Esophagus muscularis mucosa (tissue), 4 donors: ENCODE results near the gene SLC16A1. TPM values are rescaled to one million over a fixed set of nuclear protein-coding genes. Genes with fewer than 3 reads are reported as not detected.
A peak's percentile ranks its signal among the peaks of the same experiment; 100 is the strongest.

Experiments
- DNase-seq: peaks from one replicate; pipeline ENCODE4 v3.0.0-alpha.2; 2017; ENCODE audit errors: extremely low spot score
- H3K27ac ChIP-seq, 4 donors: fragments of 200-600 bp; sonication (generic); replicated peaks in 1 of 4; 1 replicate in 3 of 4; 2 replicates in 1 of 4; pipeline ENCODE4 v1.5.1; 2016 to 2019; ENCODE audit warnings: mild to moderate bottlenecking in 1 of 4
- H3K27me3 ChIP-seq, 4 donors: fragments of 200-600 bp; sonication (generic); one replicate each; pipeline versions ENCODE4 v1.5.1 to v1.6.0; 2016 to 2019
- H3K36me3 ChIP-seq, 4 donors: fragments of 200-600 bp; sonication (generic); one replicate each; pipeline ENCODE4 v1.5.1; 2016 to 2019
- H3K4me1 ChIP-seq, 4 donors: fragments of 200-600 bp; sonication (generic); one replicate each; pipeline ENCODE4 v1.5.1; 2016 to 2019
- H3K4me3 ChIP-seq, 4 donors: fragments of 200-600 bp; sonication (generic); 1 replicate in 2 of 4; 2 replicates in 2 of 4; pipeline ENCODE4 v1.5.1; 2016 to 2019; ENCODE audit warnings: mild to moderate bottlenecking in 4 of 4, moderate library complexity in 1 of 4
- H3K9me3 ChIP-seq, 4 donors: fragments of 200-600 bp; sonication (generic); 1 replicate in 3 of 4; 2 replicates in 1 of 4; pipeline ENCODE4 v1.5.1; 2016 to 2019
- EP300 ChIP-seq: sonication (generic); formaldehyde crosslinking; IDR thresholded peaks from one replicate; pipeline ENCODE4 v1.6.1; 2017; ENCODE audit warnings: antibody characterized with exemption
- POLR2A ChIP-seq: fragments of 450-650 bp; IDR thresholded peaks from one replicate; pipeline ENCODE4 v1.6.1; 2017; ENCODE audit warnings: antibody characterized with exemption, moderate library complexity, mild to moderate bottlenecking, low read depth
- POLR2AphosphoS5 ChIP-seq, 2 donors: sonication (generic); formaldehyde crosslinking; IDR thresholded peaks; one replicate each; pipeline ENCODE4 v1.6.1; 2017; ENCODE audit warnings: antibody characterized with exemption in 2 of 2
- WGBS: methylation state at CpG from one replicate; pipeline ENCODE4 v1.1.5; 2018; 5-methylcytosine and 5-hydroxymethylcytosine counted together
- intact Hi-C: fragments of 100-400 bp; cut with DNase I; formaldehyde crosslinking; loops from one replicate; pipeline ENCODE4 v1.15.1; 2023
- total RNA-seq, 4 donors: library from RNA; depleted of rRNA; stranded (reverse); fragments of >200 nt; gene quantifications; one replicate each; pipeline versions ENCODE4 v1.1.0 to v1.2.1, GENCODE V29; 2016
- TF ChIP-seq, protein P1 (sequence below), 3 experiments: fragments of 200-600 bp in 2 of 3; fragments of 450-650 bp in 1 of 3; sonication (generic) in 2 of 3; IDR thresholded peaks; one replicate each; pipeline ENCODE4 v1.5.1; 2017 to 2019; ENCODE audit warnings: antibody characterized with exemption in 3 of 3, mild to moderate bottlenecking in 2 of 3, moderate library complexity in 1 of 3

Gene SLC16A1
- total RNA-seq, 4 donors from 2014 or later = 29.9 to 40.1 (median 33.7) TPM

DNA sequence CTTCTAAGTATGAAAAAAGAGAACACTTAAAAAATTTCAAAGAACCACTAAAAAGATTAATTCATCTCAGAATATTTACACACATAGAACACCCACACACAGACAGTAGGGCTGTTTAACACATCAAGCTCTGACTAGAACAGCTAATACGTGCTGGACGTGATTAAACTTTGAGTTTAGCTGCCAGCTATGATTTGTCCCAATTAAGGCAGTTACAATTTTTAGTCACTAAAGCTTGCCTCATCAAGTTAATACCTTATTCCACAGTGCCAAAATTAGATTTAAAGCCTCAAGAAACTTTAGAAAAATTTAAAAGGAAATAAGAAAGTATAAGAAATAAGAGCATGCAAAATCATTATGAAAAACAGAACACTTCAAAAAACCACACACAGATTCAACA is 18.9 kb downstream of the SLC16A1 start:
- peak overlapping the region in 1 of 4 donors; percentile 9 for H3K4me3 ChIP-seq

DNA sequence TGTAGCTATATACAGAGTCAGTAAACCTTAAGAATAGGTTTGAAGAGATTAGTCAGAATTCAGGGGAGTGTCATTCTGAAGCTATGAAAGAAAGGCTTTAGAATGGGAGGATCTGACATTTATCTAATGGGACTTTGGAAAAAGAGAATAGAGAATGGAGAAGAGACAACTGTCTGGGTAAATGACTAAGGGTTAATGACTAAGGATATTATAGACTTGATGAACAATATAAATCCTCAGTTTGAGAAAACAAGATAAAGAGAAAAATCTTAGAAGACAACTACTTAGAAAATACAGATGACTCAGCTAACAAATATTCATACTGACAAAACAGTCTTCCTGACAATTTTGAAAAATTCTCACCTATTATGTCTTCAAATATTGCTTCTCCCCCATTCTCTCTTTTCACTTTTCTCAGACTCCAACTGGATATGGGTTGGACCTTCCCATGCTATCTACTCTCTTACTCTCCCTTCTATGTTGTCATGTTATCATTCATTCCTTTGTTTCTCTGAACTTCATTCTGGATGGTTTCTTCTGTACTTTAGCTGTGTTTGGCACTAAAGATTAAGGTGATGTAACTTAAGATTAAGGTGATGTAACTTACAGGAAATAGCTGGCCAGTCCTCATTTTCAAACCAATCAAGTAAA is 20.4 kb downstream of the SLC16A1 start:
- Histone ChIP-seq H3K9me3 (no peaks in the 10 kb centered on the region), H3K27ac (peak overlapping the region in 2 of 4 donors; percentile 20 to 32), H3K36me3 (no peaks in the 10 kb centered on the region), H3K27me3 (no peaks in the 10 kb centered on the region), H3K4me1 (peaks cover 22 to 43% (median 31%) of the 10 kb centered on the region in 4 donors), H3K4me3 (no peak overlapping the region)
- intact Hi-C loops = no loop called here
- TF ChIP-seq, protein P1, sequence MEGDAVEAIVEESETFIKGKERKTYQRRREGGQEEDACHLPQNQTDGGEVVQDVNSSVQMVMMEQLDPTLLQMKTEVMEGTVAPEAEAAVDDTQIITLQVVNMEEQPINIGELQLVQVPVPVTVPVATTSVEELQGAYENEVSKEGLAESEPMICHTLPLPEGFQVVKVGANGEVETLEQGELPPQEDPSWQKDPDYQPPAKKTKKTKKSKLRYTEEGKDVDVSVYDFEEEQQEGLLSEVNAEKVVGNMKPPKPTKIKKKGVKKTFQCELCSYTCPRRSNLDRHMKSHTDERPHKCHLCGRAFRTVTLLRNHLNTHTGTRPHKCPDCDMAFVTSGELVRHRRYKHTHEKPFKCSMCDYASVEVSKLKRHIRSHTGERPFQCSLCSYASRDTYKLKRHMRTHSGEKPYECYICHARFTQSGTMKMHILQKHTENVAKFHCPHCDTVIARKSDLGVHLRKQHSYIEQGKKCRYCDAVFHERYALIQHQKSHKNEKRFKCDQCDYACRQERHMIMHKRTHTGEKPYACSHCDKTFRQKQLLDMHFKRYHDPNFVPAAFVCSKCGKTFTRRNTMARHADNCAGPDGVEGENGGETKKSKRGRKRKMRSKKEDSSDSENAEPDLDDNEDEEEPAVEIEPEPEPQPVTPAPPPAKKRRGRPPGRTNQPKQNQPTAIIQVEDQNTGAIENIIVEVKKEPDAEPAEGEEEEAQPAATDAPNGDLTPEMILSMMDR (IDR thresholded peaks at IDR 0.05) = no peak
- no peak for TF ChIP-seq EP300
- TF ChIP-seq POLR2AphosphoS5 (IDR thresholded peaks at IDR 0.05) = no peak
- no peak for TF ChIP-seq POLR2A
- DNase-seq = no peak

More for the DNA sequence above, 18.9 kb downstream of the SLC16A1 start:
- Histone ChIP-seq H3K27ac (peak overlapping the region; percentile 20 to 55 (median 41)), H3K27me3 (no peaks in the 10 kb centered on the region), H3K4me1 (peaks cover 22 to 43% (median 32%) of the 10 kb centered on the region in 4 donors), H3K36me3 (no peaks in the 10 kb centered on the region), H3K9me3 (no peaks in the 10 kb centered on the region)
- no peak for DNase-seq
- intact Hi-C loops = no loop called here
- TF ChIP-seq EP300 = no peak
- TF ChIP-seq POLR2AphosphoS5 (IDR thresholded peaks at IDR 0.05) = no peak
- no peak for TF ChIP-seq POLR2A
- TF ChIP-seq, protein P1 (IDR thresholded peaks at IDR 0.05) = no peak
- 37% methylated on average over 2 of the region's 2 CpGs for WGBS

DNA sequence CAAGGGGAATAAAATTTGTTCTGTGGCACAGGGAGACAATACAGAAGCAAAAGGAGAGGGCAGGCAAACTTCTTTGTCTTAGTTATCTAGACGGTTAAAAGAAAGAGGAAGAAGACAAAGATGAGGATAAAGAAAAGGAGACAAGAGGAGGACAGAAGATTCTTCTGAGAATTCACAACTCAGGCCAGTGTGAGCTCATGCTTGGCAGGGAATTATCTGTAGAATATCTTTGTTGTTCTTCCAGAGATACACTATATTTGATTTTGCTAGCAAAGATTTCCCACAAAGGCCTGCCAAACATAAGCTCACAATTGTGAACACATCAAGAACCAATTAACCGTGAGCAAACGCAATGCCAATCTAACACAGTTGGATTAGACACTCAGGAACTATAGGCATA is 21.4 kb downstream of the SLC16A1 start:
- DNase-seq = no peak
- H3K9me3 ChIP-seq = no peaks in the 10 kb centered on the region
- TF ChIP-seq POLR2A = no peak
- TF ChIP-seq POLR2AphosphoS5 (IDR thresholded peaks at IDR 0.05) = no peak
- TF ChIP-seq, protein P1 (IDR thresholded peaks at IDR 0.05) = no peak
- no peak for TF ChIP-seq EP300
- no peaks in the 10 kb centered on the region for H3K27me3 ChIP-seq
- H3K27ac ChIP-seq = no peak overlapping the region
- intact Hi-C loops = no loop called here
- WGBS = 63% methylated on average over 3 of the region's 3 CpGs
- peaks cover 24 to 43% (median 31%) of the 10 kb centered on the region in 4 donors for H3K4me1 ChIP-seq
- no peaks in the 10 kb centered on the region for H3K36me3 ChIP-seq
- H3K4me3 ChIP-seq = no peak overlapping the region

DNA sequence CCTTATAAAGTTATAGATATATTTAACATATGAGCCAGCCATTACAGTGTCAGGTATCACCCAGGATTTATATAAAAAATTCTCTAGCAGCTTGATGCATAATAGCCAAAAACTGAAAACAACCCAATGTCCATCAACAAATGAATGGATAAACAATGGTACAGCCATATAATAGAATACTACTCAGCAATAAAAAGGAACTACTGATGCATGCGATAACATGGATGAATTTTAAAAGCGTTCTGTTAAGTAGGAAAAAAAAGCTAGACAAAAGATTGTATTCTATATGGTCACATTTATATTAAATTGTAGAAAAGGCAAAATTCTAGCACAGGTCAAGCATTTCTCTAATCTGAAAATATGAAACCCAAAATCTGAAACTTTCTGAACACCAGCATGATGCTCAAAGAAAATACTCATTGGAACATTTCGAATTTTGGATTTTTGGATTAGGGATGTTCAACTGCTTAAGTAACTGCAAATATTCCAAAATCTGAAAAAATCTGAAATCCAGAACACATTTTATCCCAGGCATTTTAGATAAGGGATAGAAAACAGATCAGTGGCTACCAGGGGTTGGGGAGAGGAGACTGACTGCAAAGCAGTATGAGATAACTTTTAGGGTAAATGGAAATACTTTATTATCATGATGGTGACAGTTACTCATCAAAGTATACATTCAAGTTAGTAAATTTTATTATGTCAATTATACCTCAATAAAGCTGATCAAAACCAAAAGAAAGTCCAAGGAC is 22.0 kb downstream of the SLC16A1 start:
- Histone ChIP-seq H3K4me3 (no peak overlapping the region), H3K9me3 (no peaks in the 10 kb centered on the region), H3K27me3 (no peaks in the 10 kb centered on the region), H3K27ac (no peak overlapping the region), H3K4me1 (peaks cover 24 to 43% (median 31%) of the 10 kb centered on the region in 4 donors), H3K36me3 (peaks cover 0 to 2% (median 0%) of the 10 kb centered on the region in 4 donors)
- intact Hi-C loops = no loop called here
- WGBS = 91% methylated on average over 3 of the region's 3 CpGs
- TF ChIP-seq POLR2A (no peak), POLR2AphosphoS5 (IDR thresholded peaks at IDR 0.05) (no peak), EP300 (no peak)
- TF ChIP-seq, protein P1 (IDR thresholded peaks at IDR 0.05) = no peak
- DNase-seq = no peak
